ENCODE data around the gene TAF4B. TPM values are rescaled to one million over a fixed set of nuclear protein-coding genes. Genes with fewer than 3 reads are reported as not detected.
"Not testable (repeated sequence)": the region's sequence is repeated elsewhere in the genome, so short reads cannot be mapped to it uniquely, and the experiment has no call there.

Gene TAF4B
- total and polyA plus RNA-seq, 4 donors: 0.10 to 4.3 (median 0.30) TPM

DNA sequence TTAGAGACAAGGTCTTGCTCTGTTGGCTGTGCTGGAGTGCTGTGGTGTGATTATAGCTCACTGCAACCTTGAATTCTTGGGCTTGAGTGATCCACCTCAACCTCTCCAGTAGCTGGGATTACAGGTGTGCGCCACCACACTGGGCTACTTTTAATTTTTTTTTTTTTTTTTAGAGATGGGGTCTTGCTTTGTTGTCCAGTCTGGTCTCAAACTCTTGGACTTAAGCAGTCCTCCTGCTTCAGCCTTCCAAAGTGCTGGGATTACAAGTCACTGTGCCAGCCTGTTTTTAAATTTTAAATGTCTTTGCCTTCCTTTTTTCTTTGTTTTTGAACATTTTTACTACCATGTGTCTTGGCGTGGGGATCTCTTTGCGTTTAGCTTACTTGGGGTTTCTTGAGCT lies 32.5 kb downstream of the TAF4B start (continued):
- TF ChIP-seq, protein P1, sequence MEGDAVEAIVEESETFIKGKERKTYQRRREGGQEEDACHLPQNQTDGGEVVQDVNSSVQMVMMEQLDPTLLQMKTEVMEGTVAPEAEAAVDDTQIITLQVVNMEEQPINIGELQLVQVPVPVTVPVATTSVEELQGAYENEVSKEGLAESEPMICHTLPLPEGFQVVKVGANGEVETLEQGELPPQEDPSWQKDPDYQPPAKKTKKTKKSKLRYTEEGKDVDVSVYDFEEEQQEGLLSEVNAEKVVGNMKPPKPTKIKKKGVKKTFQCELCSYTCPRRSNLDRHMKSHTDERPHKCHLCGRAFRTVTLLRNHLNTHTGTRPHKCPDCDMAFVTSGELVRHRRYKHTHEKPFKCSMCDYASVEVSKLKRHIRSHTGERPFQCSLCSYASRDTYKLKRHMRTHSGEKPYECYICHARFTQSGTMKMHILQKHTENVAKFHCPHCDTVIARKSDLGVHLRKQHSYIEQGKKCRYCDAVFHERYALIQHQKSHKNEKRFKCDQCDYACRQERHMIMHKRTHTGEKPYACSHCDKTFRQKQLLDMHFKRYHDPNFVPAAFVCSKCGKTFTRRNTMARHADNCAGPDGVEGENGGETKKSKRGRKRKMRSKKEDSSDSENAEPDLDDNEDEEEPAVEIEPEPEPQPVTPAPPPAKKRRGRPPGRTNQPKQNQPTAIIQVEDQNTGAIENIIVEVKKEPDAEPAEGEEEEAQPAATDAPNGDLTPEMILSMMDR (IDR thresholded peaks at IDR 0.05; ENCODE audit: low read depth, low read length, missing input control): no peak

DNA sequence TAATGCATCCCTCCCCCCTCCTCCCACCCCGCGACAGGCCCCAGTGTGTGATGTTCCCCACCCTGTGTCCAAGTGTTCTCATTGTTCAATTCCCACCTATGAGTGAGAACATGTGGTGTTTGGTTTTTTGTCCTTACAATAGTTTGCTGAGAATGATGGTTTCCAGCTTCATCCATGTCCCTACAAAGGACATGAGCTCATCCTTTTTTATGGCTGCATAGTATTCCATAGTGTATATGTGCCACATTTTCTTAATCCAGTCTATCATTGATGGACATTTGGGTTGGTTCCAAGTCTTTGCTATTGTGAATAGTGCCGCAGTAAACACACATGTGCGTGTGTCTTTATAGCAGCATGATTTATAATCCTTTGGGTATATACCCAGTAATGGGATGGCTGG lies 33.2 kb downstream of the TAF4B start:
- WGBS: 92% methylated on average over 2 of the region's 4 CpGs
- not testable (repeated sequence) for H3K27ac ChIP-seq (ENCODE audit: low read depth in 1 of 2, low read length in 2 of 2); H3K4me1 ChIP-seq (ENCODE audit: control insufficient read depth in 4 of 4, insufficient read depth in 4 of 4, low read length in 3 of 4); H3K4me3 ChIP-seq (ENCODE audit: low read depth in 1 of 3, low read length in 3 of 3); H3K27me3 ChIP-seq (ENCODE audit: control insufficient read depth in 4 of 4, insufficient read depth in 4 of 4, low read length in 3 of 4); DNase-seq (ENCODE audit: low spot score); H3K36me3 ChIP-seq (ENCODE audit: control insufficient read depth in 4 of 4, insufficient read depth in 3 of 4, low read depth in 1 of 4, low read length in 3 of 4); H3K9me3 ChIP-seq (ENCODE audit: control insufficient read depth in 4 of 4, low read length in 3 of 4); H3K9ac ChIP-seq (ENCODE audit: low read depth in 1 of 2, low read length in 2 of 2)

DNA sequence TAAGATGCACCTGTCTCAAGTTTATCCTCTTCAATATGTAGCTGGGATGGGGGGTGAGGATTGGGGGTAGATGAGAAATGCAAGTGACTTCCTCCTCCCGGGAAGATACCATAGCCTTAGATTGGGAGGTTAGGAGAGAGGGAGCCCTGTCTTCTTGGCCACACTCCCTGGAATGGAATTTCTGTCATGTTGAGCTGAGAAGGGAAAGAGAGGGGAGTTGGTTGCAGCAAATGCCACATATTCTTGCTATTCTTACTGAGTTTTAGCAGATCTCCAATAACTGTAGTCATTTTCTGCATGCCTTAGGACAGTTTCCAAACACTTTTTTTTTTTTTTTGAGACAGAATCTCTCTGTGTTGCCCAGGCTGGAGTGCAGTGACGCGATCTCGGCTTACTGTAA lies 35.9 kb downstream of the TAF4B start:
- Histone ChIP-seq H3K4me1 (ENCODE audit: control insufficient read depth in 4 of 4, insufficient read depth in 4 of 4, low read length in 3 of 4) (no peaks in the 10 kb centered on the region), H3K27me3 (ENCODE audit: control insufficient read depth in 4 of 4, insufficient read depth in 4 of 4, low read length in 3 of 4) (no peaks in the 10 kb centered on the region), H3K36me3 (ENCODE audit: control insufficient read depth in 4 of 4, insufficient read depth in 3 of 4, low read depth in 1 of 4, low read length in 3 of 4) (no peaks in the 10 kb centered on the region), H3K9ac (ENCODE audit: low read depth in 1 of 2, low read length in 2 of 2) (no peak overlapping the region), H3K4me3 (ENCODE audit: low read depth in 1 of 3, low read length in 3 of 3) (no peak overlapping the region), H3K27ac (ENCODE audit: low read depth in 1 of 2, low read length in 2 of 2) (no peak overlapping the region), H3K9me3 (ENCODE audit: control insufficient read depth in 4 of 4, low read length in 3 of 4) (no peaks in the 10 kb centered on the region)
- WGBS: 87% methylated on average over 4 of the region's 4 CpGs
- no peak for DNase-seq (ENCODE audit: low spot score)
- TF ChIP-seq JUND (IDR thresholded peaks at IDR 0.05) (no peak), YY1 (IDR thresholded peaks at IDR 0.05) (no peak), EGR1 (IDR thresholded peaks at IDR 0.05; ENCODE audit: low read depth in 2 of 2) (no peak), HNF4G (IDR thresholded peaks at IDR 0.05) (no peak), SP1 (IDR thresholded peaks at IDR 0.05) (no peak), NR2F2 (IDR thresholded peaks at IDR 0.05) (no peak)
- TF ChIP-seq, protein P2, sequence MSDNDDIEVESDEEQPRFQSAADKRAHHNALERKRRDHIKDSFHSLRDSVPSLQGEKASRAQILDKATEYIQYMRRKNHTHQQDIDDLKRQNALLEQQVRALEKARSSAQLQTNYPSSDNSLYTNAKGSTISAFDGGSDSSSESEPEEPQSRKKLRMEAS (IDR thresholded peaks at IDR 0.05): no peak
- TF ChIP-seq, protein P3, sequence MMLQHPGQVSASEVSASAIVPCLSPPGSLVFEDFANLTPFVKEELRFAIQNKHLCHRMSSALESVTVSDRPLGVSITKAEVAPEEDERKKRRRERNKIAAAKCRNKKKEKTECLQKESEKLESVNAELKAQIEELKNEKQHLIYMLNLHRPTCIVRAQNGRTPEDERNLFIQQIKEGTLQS (IDR thresholded peaks at IDR 0.05): no peak

DNA sequence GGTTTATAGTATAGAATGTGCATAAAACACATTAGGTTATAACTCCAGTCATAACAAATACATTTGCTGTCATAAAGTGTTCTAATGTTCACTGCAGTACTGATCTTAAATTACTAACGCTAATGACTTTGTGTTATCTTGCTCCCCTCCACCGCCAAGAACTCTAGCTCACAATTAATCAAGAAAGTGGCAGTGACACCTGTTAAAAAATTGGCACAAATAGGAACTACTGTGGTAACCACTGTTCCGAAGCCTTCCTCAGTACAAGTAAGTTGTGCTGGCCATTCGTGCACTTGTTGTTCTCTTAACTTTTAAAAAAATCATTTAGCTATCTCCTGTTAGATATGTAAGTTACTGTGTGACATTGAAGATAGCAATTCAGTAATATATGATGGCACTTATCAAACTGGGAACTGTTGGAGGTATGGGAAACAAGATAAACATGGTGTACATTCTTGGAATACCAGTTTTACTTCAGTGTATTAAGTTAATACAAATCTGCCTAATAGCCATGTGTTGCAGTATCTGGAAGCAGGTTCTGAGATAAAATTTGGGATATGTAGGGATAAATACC lies 41.2 kb downstream of the TAF4B start:
- no peak for TF ChIP-seq HNF4A (conservative IDR thresholded peaks at IDR 0.05)
- TF ChIP-seq, protein P4, sequence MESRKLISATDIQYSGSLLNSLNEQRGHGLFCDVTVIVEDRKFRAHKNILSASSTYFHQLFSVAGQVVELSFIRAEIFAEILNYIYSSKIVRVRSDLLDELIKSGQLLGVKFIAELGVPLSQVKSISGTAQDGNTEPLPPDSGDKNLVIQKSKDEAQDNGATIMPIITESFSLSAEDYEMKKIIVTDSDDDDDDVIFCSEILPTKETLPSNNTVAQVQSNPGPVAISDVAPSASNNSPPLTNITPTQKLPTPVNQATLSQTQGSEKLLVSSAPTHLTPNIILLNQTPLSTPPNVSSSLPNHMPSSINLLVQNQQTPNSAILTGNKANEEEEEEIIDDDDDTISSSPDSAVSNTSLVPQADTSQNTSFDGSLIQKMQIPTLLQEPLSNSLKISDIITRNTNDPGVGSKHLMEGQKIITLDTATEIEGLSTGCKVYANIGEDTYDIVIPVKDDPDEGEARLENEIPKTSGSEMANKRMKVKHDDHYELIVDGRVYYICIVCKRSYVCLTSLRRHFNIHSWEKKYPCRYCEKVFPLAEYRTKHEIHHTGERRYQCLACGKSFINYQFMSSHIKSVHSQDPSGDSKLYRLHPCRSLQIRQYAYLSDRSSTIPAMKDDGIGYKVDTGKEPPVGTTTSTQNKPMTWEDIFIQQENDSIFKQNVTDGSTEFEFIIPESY (IDR thresholded peaks at IDR 0.05): no peak
- no peak for TF ChIP-seq NR2F2 (IDR thresholded peaks at IDR 0.05)
- TF ChIP-seq TAF1 (conservative IDR thresholded peaks at IDR 0.05): no peak
- TF ChIP-seq FOXA1 (IDR thresholded peaks at IDR 0.05): no peak
- TF ChIP-seq, protein P1 (IDR thresholded peaks at IDR 0.05; ENCODE audit: low read depth, low read length, missing input control): no peak
- no peak for TF ChIP-seq RAD21 (IDR thresholded peaks at IDR 0.05)
- no peak for TF ChIP-seq EGR1 (IDR thresholded peaks at IDR 0.05; ENCODE audit: low read depth in 2 of 2)
- no peak for TF ChIP-seq RXRA (IDR thresholded peaks at IDR 0.05)
- TF ChIP-seq, protein P5, sequence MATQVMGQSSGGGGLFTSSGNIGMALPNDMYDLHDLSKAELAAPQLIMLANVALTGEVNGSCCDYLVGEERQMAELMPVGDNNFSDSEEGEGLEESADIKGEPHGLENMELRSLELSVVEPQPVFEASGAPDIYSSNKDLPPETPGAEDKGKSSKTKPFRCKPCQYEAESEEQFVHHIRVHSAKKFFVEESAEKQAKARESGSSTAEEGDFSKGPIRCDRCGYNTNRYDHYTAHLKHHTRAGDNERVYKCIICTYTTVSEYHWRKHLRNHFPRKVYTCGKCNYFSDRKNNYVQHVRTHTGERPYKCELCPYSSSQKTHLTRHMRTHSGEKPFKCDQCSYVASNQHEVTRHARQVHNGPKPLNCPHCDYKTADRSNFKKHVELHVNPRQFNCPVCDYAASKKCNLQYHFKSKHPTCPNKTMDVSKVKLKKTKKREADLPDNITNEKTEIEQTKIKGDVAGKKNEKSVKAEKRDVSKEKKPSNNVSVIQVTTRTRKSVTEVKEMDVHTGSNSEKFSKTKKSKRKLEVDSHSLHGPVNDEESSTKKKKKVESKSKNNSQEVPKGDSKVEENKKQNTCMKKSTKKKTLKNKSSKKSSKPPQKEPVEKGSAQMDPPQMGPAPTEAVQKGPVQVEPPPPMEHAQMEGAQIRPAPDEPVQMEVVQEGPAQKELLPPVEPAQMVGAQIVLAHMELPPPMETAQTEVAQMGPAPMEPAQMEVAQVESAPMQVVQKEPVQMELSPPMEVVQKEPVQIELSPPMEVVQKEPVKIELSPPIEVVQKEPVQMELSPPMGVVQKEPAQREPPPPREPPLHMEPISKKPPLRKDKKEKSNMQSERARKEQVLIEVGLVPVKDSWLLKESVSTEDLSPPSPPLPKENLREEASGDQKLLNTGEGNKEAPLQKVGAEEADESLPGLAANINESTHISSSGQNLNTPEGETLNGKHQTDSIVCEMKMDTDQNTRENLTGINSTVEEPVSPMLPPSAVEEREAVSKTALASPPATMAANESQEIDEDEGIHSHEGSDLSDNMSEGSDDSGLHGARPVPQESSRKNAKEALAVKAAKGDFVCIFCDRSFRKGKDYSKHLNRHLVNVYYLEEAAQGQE (IDR thresholded peaks at IDR 0.05): no peak
- Histone ChIP-seq H3K27me3 (ENCODE audit: control insufficient read depth in 4 of 4, insufficient read depth in 4 of 4, low read length in 3 of 4) (no peaks in the 10 kb centered on the region), H3K4me3 (ENCODE audit: low read depth in 1 of 3, low read length in 3 of 3) (no peak overlapping the region), H3K9me3 (ENCODE audit: control insufficient read depth in 4 of 4, low read length in 3 of 4) (no peaks in the 10 kb centered on the region), H3K4me1 (ENCODE audit: control insufficient read depth in 4 of 4, insufficient read depth in 4 of 4, low read length in 3 of 4) (no peaks in the 10 kb centered on the region), H3K9ac (ENCODE audit: low read depth in 1 of 2, low read length in 2 of 2) (no peak overlapping the region), H3K36me3 (ENCODE audit: control insufficient read depth in 4 of 4, insufficient read depth in 3 of 4, low read depth in 1 of 4, low read length in 3 of 4) (no peaks in the 10 kb centered on the region), H3K27ac (ENCODE audit: low read depth in 1 of 2, low read length in 2 of 2) (no peak overlapping the region)
- 89% methylated on average over 4 of the region's 4 CpGs for WGBS
- no peak for DNase-seq (ENCODE audit: low spot score)
